NCI-H2107 (cell line): ENCODE results near the gene SSR4.

ENCODE experiments used
- DNase-seq: peaks from one replicate; lab custom pipeline; 2025; lab: John Stamatoyannopoulos, UW

The SSR4 gene

DNA sequence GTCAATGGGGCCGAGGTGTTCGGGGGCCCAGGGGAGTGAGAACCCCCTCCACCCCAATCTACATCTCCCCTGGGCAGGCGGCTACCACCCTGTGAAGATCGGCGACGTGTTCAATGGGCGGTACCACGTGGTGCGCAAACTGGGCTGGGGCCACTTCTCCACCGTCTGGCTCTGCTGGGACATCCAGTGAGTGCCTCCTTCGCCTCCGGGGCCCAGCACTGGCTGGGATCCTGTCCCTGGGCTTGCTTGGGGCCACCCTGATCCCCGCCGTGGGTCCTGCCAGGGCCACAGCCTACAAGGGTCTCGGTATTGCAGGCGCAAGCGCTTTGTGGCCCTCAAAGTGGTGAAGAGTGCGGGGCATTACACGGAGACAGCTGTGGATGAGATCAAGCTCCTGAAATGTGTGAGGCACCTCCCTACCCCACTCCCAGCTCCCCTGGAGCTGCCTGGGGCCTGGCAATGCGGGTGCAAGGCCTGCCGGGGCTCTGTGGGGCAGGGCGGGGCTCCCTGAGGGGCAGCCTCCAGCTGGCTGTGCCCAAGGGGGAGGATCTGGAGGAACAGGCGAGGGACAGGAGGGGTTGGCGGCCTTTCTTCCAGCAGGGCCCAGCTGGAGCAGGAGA, 12.9 kb upstream of the SSR4 start:
- DNase-seq = peak; percentile 43

DNA sequence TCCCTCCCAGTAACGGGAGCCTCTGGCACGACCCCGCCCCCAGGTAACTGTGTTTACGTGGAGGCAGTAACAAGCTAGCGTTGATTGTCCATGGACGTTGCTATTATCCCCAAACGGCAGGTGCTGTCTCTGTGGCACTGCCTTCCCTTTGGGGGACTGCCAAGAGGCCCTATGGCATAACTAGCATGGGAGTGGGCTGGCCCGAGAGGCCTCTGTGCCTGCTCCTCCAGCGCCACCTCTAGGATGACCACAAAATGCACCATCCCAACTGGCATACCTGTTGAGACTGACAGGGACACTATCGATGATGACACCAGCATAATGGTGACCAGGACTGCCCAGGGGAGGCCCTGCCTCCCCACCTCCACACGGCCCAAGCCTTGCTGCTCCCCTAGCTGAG, 12.2 kb upstream of the SSR4 start:
- peak; percentile 78 for DNase-seq

DNA sequence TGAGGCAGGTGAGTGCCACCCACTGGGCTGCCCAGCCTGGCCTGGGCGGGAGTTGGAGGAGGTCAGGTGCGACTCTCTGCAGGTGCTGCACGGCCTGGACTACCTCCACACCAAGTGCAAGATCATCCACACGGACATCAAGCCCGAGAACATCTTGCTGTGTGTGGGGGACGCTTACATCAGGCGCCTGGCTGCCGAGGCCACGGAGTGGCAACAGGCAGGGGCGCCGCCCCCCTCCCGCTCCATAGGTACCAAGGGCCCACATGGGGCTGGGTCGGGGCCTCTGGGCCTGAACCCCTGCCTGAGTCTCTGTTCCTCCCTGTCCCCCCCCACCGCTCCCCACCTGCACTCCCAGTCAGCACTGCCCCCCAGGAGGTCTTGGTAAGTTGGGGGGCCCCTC, 11.6 kb upstream of the SSR4 start:
- DNase-seq = no peak

DNA sequence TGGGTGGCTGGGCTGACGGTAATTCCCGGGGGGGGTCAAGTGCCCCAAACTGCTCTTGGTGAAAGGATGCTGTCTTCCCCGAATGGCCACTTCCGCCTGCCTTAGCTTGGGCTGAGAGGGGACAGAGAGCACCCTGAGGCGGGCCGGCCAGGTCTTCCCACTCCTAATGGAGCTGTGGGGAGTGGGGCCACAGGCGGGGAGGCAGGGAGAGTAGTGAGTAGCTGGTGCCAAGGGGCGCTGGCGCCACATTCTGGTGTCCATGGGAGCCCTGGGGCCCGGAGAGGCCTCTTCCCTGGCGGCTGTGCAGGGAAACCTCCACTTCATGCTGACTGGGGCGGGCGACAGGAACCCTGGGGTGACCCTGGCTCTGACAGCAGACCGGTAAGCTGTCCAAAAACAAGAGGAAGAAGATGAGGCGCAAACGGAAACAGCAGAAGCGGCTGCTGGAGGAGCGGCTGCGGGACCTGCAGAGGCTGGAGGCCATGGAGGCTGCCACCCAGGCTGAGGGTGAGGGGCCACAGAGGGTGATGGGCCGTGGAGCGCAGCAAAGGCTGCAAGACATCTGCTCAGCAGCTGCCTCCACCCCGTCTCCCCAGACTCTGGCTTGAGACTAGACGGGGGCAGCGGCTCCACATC, 11.0 kb upstream of the SSR4 start:
- no peak for DNase-seq

DNA sequence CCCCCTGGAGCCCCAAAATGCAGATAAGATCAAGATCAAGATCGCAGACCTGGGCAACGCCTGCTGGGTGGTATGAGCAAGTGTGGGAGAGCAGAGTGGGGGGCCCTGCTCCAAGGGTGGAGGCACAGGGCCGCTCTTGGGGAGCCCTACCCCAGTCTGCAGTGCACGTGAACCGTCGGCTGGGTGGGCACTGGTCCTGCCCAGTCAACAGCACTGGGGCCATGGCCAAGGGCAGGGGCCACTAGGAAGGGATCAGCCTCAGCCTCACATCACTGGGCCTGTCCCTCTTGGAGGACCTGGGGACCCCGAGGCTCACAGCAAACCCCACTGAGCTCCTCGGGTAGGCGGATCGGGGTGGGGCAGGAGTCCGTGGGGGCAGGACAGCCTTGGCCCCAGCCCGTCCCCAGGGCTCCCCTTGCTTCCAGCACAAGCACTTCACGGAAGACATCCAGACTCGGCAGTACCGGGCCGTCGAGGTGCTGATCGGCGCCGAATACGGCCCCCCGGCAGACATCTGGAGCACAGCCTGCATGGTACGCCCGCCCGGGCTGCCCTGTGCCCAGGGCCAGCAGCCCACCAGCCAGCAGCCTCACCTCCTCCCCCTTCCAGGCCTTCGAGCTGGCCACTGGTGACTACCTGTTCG, 10.0 kb upstream of the SSR4 start:
- DNase-seq = no peak

DNA sequence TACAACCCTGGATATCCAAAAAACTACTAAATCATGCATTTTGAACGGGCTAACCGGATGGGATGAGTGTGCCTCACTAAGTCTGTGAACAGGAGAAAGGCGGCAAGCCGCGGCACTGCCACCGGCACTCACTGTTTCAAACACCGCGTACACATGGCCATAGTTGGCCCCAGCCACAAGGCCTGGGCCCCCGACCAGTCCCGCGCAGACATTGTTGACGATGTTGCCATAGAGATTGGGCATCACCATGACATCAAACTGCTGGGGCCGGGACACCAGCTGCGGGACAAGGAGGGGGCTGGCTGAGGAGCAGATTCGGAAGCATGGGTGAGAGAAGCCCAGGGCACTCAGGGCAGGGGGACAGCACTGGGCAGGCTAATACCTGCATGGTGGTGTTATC, 7.8 kb upstream of the SSR4 start:
- DNase-seq = no peak

DNA sequence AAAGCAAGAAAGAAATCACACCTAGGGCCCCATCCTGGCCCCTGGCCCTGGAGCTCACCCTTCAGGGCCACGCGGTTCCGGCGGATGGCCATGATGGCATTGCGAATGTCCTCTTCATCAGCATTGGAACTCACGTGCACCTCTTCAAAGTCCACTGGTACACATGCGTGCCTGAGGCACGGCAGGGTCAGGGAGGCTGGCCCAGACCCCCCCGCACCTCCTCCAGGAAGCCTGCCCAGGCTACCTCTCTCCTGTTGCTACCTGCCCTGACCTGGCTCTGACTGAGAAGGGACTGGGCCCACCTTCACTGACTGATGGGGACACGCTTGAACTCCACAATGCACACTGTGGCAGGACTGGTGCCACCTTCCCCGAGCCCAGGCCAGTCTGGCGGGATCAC, 4.8 kb upstream of the SSR4 start:
- no peak for DNase-seq

DNA sequence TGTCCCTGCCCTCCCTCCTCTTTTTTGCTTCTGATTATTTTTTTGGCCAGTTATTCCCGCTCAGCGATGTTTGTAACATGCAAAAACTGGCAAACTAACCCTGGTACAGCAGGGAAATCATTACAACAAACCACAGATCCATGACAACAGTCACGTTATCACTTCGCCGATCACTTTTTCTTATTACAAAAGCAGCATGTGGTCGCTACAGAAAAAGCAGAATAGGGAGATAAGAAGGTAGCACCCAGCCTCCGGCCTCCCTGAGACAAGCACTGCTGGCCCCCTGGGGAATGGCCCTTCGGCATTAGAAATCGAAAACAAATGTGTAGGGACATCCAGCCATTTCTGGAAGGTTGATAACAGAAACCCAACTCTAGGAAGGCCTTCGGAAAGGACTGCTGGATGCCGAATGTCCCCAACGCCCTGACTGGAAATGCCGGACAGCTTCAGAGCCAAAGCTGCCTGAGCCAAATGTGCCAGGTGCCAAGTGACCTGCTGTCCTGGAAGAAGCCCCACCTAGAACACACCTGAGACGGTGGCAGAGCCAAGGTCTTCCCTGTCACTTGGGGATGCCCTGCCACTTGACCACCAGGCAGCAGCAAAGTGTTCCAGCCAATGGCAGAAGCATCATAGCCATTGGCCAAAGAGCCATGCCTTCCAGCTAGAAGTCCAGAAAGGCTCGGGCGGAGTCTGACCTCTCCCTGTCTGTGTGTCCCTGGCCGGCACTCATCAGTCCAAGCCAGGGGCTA, 3.2 kb upstream of the SSR4 start:
- DNase-seq = no peak

DNA sequence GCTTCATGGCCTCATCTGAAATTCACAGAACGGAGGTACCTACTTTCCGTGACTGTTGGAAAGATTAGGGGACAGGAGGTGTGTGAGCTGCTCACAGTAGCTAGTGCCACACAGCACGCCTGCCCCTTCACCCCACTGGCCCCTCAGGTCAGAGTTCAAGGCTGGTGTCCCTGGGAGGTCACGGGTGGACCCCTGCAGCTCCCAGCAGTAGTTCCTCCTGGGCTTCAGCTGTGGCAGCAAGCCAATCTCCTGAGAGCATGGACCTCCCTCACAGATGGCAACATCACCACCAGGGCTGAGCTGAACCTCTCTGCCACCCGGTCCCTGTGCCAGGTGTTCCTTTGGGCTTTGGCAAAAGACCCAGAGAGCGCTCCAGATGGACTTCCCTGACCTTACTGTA, 2.1 kb upstream of the SSR4 start:
- DNase-seq = no peak

DNA sequence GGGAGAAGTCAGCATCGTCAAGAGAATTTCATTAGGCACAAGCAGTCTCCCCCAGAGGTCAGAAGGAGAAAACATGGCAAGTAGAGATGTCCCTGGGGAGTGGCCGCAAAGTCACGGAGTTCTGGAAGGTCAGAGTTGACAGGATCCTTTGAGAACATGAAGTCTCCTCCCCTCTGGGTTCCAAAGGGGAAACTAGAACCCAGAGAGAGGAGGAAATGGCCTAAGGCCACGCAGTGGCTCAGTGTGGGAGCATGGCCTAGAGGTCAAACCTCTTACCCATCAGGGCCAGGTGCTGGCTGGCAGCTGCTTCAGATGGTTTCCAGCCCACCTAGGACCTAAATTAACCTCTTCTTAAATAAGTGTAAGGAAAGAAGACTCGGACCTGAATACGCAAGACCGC, 1.2 kb upstream of the SSR4 start:
- DNase-seq = no peak

DNA sequence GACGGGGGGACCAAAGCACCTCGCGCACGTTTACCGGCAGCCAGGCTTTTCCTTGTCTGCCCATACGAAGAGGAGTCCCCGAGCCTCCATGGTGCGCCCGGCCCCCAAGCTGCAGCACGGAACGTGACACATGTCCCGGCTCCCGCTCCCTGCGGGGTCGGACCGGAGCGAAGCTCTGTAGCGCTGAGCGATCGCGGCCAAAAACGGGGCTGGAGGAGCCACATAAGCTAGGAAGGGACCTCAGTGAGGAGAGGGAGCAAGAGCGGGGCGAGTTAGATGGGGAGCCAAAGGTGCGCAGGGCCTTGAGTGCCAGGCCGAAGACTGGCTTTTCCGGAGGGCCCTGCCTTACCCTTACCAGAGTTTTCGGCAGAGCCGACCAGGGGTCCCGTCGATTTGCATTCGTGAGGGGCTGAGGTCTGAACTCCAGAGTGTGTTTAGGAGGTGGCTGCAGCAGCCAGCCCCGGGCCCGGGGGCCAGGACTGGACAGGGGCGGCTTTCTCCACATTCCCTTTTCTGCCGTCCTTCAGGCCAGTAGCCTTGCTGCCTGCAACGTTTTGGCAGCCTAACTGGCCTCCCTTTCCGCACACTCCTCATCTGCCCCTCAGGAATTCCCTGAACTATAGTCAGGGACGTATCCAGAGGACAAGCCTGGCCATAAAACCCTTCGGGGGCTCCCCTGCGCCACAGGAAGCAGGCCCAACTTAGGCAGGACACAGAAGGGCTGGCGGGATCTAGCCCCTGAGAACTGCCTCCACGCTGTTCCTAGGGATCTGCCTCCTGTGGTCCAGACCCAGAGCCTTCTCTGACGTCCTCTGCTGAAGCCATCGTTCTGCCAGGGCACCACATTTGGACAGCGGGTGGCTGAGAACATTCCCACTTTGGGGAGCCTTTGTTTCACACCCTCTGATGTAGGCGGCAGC, 689 bp downstream of the SSR4 start:
- DNase-seq = no peak

DNA sequence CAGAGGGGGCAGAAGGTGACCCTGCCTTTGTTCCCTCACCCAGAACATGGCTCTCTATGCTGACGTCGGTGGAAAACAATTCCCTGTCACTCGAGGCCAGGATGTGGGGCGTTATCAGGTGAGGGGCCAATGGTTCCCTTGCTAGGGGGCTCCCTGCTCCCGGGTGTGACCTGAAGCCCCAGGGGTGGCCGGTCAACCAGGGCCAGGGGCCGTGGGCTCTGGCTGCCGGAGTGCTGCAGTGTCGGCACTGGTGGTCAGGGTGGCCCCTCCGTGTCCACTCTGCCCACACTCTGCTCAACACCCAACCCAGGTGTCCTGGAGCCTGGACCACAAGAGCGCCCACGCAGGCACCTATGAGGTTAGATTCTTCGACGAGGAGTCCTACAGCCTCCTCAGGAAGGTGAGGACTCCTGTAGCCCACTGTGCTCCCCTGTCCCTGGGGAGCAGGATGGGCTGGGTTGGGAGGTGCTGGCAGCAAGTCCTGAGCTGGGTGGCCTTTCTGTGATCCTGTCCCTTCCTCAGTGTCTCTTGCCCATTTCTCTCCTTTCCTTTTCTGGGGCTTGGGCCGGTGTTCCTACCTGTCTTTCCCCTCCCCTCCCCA, 3.0 kb downstream of the SSR4 start:
- no peak for DNase-seq

DNA sequence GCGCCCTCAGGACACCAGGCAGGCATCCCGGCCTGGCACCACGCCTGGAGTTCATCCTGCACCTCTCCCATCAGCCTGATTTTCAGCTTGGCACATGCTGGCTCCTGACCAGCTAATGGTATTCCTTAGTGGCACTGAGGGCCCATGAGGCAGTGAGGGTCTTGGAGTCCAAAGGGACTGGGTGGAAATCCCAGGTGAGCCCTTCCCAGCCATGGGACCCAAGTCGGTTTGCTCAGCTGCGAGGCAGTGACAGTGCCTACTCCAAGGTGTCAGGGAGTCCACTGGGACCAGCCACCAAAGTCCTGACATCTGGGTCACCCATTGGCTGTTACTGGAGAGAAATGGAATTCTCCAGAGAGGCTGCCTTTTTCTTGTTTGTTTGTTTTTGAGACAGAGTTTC, 4.9 kb downstream of the SSR4 start:
- no peak for DNase-seq

DNA sequence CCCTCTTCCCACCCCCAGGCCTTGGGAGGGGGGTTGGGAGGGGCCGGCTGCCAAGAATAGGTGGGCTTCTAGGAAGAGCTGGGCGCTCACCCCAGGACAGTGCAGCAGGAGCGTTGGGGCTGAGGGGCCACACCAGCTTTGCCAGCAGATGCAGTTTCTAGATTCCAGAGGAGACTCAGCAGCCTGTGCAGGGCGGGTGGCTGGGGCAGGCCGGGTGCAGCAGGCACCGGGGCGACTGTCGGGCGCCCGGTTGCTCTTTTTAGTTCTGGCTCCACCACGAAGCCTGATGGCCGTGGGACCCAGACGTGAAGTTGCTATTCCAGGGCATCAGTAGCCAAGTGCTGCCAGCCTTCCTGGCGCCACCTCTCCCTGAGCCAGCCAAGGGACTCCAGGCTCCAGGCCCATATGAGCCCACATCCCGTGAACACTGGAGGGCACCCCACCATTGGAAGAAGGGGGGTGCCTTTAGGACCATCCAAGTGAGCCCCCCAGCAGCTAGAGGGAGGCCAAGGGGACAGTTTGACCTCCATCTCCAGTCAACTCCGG, 5.8 kb downstream of the SSR4 start:
- no peak for DNase-seq

DNA sequence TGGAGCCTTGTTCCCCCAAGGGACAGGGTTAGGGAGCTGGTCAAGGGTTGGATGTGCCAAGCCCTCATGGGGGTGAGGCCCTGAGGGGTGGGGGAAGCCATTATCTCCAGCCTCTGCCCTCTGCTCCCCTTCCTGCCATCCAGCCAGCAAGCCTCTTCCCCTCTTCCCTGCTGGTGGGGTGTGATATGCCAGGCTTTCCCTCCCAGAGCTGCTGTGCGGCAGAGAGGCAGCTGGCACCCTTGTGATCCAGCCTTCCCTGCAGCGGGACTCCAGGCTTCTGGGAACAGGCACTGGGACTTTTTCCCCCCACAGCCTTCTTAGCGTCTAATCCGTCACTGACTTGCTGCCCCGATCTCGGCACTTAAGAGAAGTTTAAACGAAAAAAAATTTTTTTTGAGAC, 6.3 kb downstream of the SSR4 start:
- no peak for DNase-seq

DNA sequence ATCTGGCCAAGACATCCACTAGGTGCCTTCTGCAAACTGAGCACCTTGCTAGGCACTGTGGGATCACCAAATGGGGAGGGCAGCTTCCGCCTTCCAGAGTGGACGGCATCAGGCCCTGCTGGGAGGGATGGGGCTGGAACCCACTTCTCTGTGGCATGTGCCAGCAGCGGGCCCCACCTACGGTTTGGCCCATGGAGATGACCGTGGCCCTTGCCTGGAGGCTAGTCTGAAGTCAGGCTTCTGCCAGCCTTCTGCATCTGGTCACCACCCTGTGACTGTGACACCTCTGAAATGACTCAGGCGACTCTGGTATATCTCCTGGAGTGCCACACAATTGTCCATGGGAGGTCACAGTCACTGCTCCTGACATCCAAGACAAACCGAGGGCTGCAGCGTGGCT, 7.2 kb downstream of the SSR4 start:
- no peak for DNase-seq

DNA sequence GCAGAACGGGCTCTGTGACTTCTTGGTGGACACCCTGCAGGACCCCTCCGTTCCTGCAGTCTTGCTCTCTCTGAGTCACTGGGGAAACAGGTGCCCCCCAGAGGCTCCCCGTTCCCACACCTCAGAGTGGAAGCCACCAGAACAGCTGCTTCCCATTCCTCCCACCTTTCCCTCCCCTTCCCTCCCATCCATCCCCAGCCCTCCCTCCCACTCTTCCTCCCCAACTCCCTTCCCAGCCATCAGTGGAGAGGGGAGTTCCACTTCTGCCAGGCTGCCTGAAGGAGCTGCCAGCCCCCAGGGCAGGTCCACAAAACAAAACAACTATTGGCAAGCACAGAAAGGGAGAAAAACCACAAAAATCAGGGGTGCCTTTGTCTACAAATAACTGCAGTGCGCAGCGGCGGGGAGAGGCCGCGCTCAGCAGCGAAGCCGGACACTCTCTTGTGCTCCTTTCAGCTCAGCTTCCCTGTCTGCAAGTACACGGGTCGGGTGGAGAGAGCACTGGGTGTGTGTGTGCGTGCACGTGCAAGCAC, 8.1 kb downstream of the SSR4 start:
- no peak for DNase-seq

DNA sequence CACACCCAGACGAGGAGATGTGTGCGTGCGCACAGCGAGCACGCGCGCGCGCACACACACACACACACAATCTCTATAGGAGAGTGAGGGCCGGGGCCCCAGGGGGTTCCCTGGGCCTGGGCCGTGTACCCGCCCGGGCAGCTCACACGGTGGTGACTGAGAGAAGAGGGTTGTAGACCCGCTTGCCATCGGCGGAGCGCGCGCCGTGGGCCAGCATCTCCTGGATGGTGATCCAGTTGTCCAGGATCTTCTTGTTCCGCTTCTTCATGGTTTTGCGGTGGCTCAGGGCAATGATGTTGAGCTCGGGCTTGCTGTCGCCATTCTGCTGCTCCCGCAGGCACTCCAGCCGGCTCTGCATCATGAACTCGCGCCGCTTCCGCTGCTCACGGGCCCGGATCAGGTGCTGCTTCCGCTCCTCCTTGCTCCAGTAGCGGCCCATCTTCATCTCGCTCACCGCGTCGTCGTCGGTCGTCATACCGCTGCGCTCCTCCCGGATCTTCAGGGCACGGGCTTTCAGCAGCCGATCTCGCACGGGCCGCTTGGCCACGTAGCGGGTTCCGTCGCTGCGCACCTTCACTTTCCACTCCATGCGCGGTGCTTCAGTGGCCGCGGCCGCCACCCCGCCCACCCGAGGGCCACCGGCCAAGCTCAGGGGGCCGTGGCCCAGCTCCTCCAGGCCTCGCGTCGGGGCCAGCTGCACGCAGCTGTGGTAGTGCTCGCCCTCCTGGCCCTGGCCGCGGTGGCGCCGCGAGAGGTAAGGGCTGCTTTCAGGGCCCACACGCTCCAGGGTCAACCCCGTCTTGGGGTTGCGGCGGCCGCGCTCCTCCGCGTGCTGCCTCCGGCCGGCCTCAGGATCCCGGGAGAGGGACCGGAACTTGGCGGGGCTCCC, 9.0 kb downstream of the SSR4 start:
- DNase-seq = no peak

DNA sequence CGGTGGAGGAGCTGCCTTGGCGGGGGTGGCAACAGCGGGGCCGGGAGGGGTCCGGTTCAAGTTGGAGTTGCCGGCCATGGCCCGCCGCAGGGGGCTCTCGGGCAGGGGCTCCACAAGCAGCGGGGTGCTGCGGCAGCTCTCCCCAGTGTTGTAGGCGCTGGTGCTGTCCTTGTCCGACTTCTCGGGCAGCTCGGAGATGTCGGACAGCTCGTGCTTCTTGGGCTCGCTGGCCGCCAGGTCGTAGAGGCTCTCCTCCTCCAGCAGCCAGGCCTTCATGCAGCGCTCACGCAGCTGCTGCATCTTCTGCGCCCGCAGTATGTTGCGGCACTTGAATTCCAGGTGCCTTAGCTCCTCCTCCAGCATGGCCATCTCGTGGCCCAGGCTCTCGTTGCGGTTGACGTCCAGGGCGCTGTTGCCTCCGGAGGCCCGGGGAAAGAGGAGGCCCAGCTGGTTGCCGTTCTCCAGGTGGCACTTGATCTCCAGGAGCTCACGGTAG, 9.7 kb downstream of the SSR4 start:
- DNase-seq = no peak

DNA sequence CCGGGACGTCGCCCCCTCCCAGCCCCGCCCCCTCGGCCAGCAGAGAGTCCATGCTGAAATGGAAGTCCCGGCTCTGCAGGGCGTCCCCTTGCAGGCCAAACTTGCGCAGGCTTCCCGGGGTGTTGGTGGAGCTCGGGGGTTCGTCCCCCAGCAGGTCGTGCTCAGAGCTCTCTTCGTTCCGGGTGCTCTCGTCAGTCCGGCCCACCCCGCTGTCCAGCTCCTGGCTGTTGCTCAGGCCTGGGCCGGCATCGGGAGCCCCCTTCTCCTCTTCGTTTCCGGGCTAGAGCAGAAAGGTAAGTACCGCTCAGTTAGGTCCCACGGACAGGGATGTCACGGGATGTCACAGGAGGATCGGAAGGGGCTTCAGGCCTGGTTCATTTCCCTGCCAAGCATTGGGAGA, 10.2 kb downstream of the SSR4 start:
- no peak for DNase-seq
